PC-3 (cell line): ENCODE data around the gene LAS1L. TPM values are rescaled to one million over a fixed set of nuclear protein-coding genes. Genes with fewer than 3 reads are reported as not detected.

ENCODE experiments used
- ATAC-seq: fragments of 200-7000 bp; cut with Tn5 transposase; 2 replicates; pipeline ENCODE4 v1.9.1; 2020; ENCODE audit warnings: mild to moderate bottlenecking, moderate library complexity
- BruUV-seq: library from RNA; stranded (reverse); fragments of 400-500 nt; replicated peaks from 2 replicates; lab custom pipeline; 2021; lab: Mats Ljungman, UMichigan
- CTCF ChIA-PET: fragments of 300-600 bp; sonication (Branson Sonifier 250); formaldehyde crosslinking; loops from one replicate; lab custom pipeline; 2022; ENCODE audit warnings: antibody characterized with exemption; lab: Charles Lee
- POLR2A ChIA-PET: fragments of 300-600 bp; sonication (Branson Sonifier 250); formaldehyde crosslinking; loops from one replicate; lab custom pipeline; 2022; ENCODE audit warnings: antibody characterized with exemption; ENCODE audit not compliant: unreplicated experiment; lab: Charles Lee
- DNase-seq: peaks from one replicate; pipeline ENCODE4 v3.0.0-alpha.2; 2015
- H2AFZ ChIP-seq: fragments of 300-600 bp; sonication (generic); 2 replicates; pipeline ENCODE4 v1.6.0; 2016; ENCODE audit warnings: antibody characterized with exemption, low read length
- H3F3A ChIP-seq: fragments of 300-600 bp; sonication (generic); one replicate; pipeline ENCODE4 v1.6.0; 2017; ENCODE audit warnings: antibody characterized with exemption, low read length, control low read depth, mild to moderate bottlenecking; ENCODE audit not compliant: unreplicated experiment
- H3K27ac ChIP-seq: fragments of 300-600 bp; sonication (generic); 2 replicates; pipeline ENCODE4 v1.5.1; 2016; ENCODE audit warnings: mild to moderate bottlenecking, low read length
- H3K27me3 ChIP-seq: fragments of 300-600 bp; sonication (generic); 2 replicates; pipeline ENCODE4 v1.6.1; 2016; ENCODE audit warnings: low read length, mixed read lengths
- H3K36me3 ChIP-seq: fragments of 300-600 bp; sonication (generic); 2 replicates; pipeline ENCODE4 v1.6.1; 2016; ENCODE audit warnings: low read depth, mixed run types, low read length, mixed read lengths
- H3K4me1 ChIP-seq: fragments of 300-600 bp; sonication (generic); 2 replicates; pipeline ENCODE4 v1.5.1; 2016; ENCODE audit warnings: low read length; ENCODE audit not compliant: insufficient read depth
- H3K4me2 ChIP-seq: fragments of 300-600 bp; sonication (generic); 2 replicates; pipeline ENCODE4 v1.6.0; 2016; ENCODE audit warnings: low read length
- H3K4me3 ChIP-seq: fragments of 300-600 bp; sonication (generic); 2 replicates; pipeline ENCODE4 v1.5.1; 2016; ENCODE audit warnings: mild to moderate bottlenecking, low read length, mixed read lengths
- H3K79me2 ChIP-seq: fragments of 300-600 bp; sonication (generic); 2 replicates; pipeline ENCODE4 v1.6.1; 2017; ENCODE audit warnings: low read length, mixed read lengths
- H3K9ac ChIP-seq: fragments of 300-600 bp; sonication (generic); 2 replicates; pipeline ENCODE4 v1.6.0; 2016; ENCODE audit warnings: mild to moderate bottlenecking, low read length
- H3K9me2 ChIP-seq: fragments of 300-600 bp; sonication (generic); replicated peaks from 2 replicates; pipeline ENCODE4 v1.6.1; 2016; ENCODE audit warnings: mixed run types, low read length, mixed read lengths
- H3K9me3 ChIP-seq: fragments of 300-600 bp; sonication (generic); 2 replicates; pipeline ENCODE4 v1.6.1; 2016; ENCODE audit warnings: low read length, mixed read lengths
- H4K20me1 ChIP-seq: fragments of 300-600 bp; sonication (generic); 2 replicates; pipeline ENCODE4 v1.6.1; 2016; ENCODE audit warnings: low read length, mixed read lengths
- CTCF ChIP-seq: fragments of 300-600 bp; sonication (generic); conservative IDR thresholded peaks from 2 replicates; pipeline ENCODE4 v1.5.1; 2017; ENCODE audit warnings: antibody characterized with exemption, low read depth, mild to moderate bottlenecking, low read length
- EZH2 ChIP-seq: fragments of 300-600 bp; sonication (generic); IDR thresholded peaks from one replicate; pipeline ENCODE4 v1.6.1; 2017; ENCODE audit warnings: antibody characterized with exemption, mild to moderate bottlenecking, low read length; ENCODE audit not compliant: unreplicated experiment
- EZH2phosphoT487 ChIP-seq: fragments of 300-600 bp; sonication (generic); IDR thresholded peaks from 2 replicates; pipeline ENCODE4 v1.6.1; 2018; ENCODE audit warnings: mild to moderate bottlenecking, antibody characterized with exemption, low read length, borderline replicate concordance
- intact Hi-C: fragments of 100-400 bp; cut with micrococcal nuclease; formaldehyde crosslinking; loops from 2 replicates; pipeline ENCODE4 v1.9.0; 2023
- total RNA-seq: library from RNA; depleted of rRNA; stranded (reverse); fragments of >200 nt; gene quantifications from 2 replicates; pipeline ENCODE4 v1.2.3, GENCODE V29; 2014

The LAS1L gene
- total RNA-seq, 1 experiment from 2014 or later: 69.0 TPM

- intact Hi-C loops: no loop called here
- H3F3A ChIP-seq: no peaks in the 10 kb centered on the region
- H3K4me1 ChIP-seq: no peaks in the 10 kb centered on the region
- POLR2A ChIA-PET: no interaction called here
- no peak overlapping the region for H3K27ac ChIP-seq
- no peak overlapping the region for H3K9ac ChIP-seq
- no peaks in the 10 kb centered on the region for H3K27me3 ChIP-seq
- H2AFZ ChIP-seq: no peak overlapping the region
- BruUV-seq: no TSS peak
- peaks cover 13% of the 10 kb centered on the region; the same call in 1 of the 2 replicates for H3K36me3 ChIP-seq
- no peaks in the 10 kb centered on the region for H4K20me1 ChIP-seq
- H3K9me2 ChIP-seq: no peaks in the 10 kb centered on the region
- H3K9me3 ChIP-seq: no peaks in the 10 kb centered on the region
- no peak for DNase-seq
- no peaks in the 10 kb centered on the region for H3K79me2 ChIP-seq
- ATAC-seq: no peak
- TF ChIP-seq EZH2phosphoT487 (no peak), EZH2 (no peak), CTCF (no peak)
- no peak overlapping the region for H3K4me2 ChIP-seq
- CTCF ChIA-PET: no interaction called here
- H3K4me3 ChIP-seq: no peak overlapping the region
Observed at GRCh38 chrX:65517923-65518322, 16.7 kb downstream of the LAS1L start.

GRCh38 chrX:65516756-65517155, 17.8 kb downstream of the LAS1L start:
- Histone ChIP-seq H3K36me3 (peaks cover 7% of the 10 kb centered on the region; the same call in 1 of the 2 replicates), H3K9me3 (no peaks in the 10 kb centered on the region), H3K9me2 (no peaks in the 10 kb centered on the region), H3K4me2 (no peak overlapping the region), H3K4me3 (no peak overlapping the region), H4K20me1 (no peaks in the 10 kb centered on the region), H3K4me1 (no peaks in the 10 kb centered on the region), H3K27me3 (no peaks in the 10 kb centered on the region), H3K79me2 (no peaks in the 10 kb centered on the region), H3F3A (no peaks in the 10 kb centered on the region), H3K27ac (no peak overlapping the region), H3K9ac (no peak overlapping the region), H2AFZ (no peak overlapping the region)
- BruUV-seq: no TSS peak
- DNase-seq: no peak
- ChIA-PET CTCF (no interaction called here), POLR2A (no interaction called here)
- ATAC-seq: no peak
- intact Hi-C loops: no loop called here
- no peak for TF ChIP-seq EZH2phosphoT487
- no peak for TF ChIP-seq EZH2
- no peak for TF ChIP-seq CTCF

GRCh38 chrX:65513610-65514009, 21.0 kb downstream of the LAS1L start:
- Histone ChIP-seq H3K4me2 (no peak overlapping the region), H3K27ac (no peak overlapping the region), H3K79me2 (no peaks in the 10 kb centered on the region), H3K4me3 (no peak overlapping the region), H3K36me3 (no peaks in the 10 kb centered on the region; the same call in none of the 2 replicates), H3K27me3 (no peaks in the 10 kb centered on the region), H3F3A (no peaks in the 10 kb centered on the region), H4K20me1 (no peaks in the 10 kb centered on the region), H3K9me2 (no peaks in the 10 kb centered on the region), H3K9me3 (no peaks in the 10 kb centered on the region), H2AFZ (no peak overlapping the region), H3K4me1 (no peaks in the 10 kb centered on the region), H3K9ac (no peak overlapping the region)
- ChIA-PET POLR2A (no interaction called here), CTCF (no interaction called here)
- intact Hi-C loops: no loop called here
- ATAC-seq (no peak), DNase-seq (no peak)
- TF ChIP-seq EZH2: no peak
- no peak for TF ChIP-seq EZH2phosphoT487
- no peak for TF ChIP-seq CTCF
- BruUV-seq: no TSS peak
